NB4 (cell line): Measurements from ENCODE around the gene TNP2.

Experiments
- CTCF ChIP-seq: IDR thresholded peaks from one replicate; pipeline ENCODE4 v1.5.1; 2012; ENCODE audit warnings: low read depth, low read length
- MAX ChIP-seq: IDR thresholded peaks from 2 replicates; pipeline ENCODE4 v1.6.1; 2011; ENCODE audit warnings: low read depth, low read length
- POLR2A ChIP-seq: IDR thresholded peaks from 2 replicates; pipeline ENCODE4 v1.6.1; 2011; ENCODE audit warnings: mild to moderate bottlenecking; ENCODE audit not compliant: insufficient read length; ENCODE audit errors: extremely low read depth

GRCh38 chr16:11249233-11250061, 19.7 kb downstream of the TNP2 start:
- TF ChIP-seq CTCF (no peak), POLR2A (no peak), MAX (no peak)
